HK-2 (cell line): ENCODE measurements around the gene SLC2A4.
"Not testable (repeated sequence)": the region's sequence is repeated elsewhere in the genome, so short reads cannot be mapped to it uniquely, and the experiment has no call there.

Source experiments
- DNase-seq: peaks from one replicate; pipeline ENCODE4 v3.0.0-alpha.2; 2018; ENCODE audit not compliant: unreplicated experiment

The SLC2A4 gene

DNA sequence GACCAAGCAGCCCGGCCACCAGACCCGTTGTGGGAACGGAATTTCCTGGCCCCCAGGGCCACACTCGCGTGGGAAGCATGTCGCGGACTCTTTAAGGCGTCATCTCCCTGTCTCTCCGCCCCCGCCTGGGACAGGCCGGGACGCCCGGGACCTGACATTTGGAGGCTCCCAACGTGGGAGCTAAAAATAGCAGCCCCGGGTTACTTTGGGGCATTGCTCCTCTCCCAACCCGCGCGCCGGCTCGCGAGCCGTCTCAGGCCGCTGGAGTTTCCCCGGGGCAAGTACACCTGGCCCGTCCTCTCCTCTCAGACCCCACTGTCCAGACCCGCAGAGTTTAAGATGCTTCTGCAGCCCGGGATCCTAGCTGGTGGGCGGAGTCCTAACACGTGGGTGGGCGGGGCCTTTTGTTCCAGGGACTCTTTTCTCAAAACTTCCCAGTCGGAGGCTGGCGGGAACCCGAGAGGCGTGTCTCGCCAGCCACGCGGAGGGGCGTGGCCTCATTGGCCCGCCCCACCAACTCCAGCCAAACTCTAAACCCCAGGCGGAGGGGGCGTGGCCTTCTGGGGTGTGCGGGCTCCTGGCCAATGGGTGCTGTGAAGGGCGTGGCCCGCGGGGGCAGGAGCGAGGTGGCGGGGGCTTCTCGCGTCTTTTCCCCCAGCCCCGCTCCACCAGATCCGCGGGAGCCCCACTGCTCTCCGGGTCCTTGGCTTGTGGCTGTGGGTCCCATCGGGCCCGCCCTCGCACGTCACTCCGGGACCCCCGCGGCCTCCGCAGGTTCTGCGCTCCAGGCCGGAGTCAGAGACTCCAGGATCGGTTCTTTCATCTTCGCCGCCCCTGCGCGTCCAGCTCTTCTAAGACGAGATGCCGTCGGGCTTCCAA is at the start of gene SLC2A4:
TSS of gene SLC2A4 (plus strand) at position 645 of the 879 bp plus-strand sequence. CDS start at position 862, 217 bp downstream.
- peak; percentile 91 for DNase-seq

DNA sequence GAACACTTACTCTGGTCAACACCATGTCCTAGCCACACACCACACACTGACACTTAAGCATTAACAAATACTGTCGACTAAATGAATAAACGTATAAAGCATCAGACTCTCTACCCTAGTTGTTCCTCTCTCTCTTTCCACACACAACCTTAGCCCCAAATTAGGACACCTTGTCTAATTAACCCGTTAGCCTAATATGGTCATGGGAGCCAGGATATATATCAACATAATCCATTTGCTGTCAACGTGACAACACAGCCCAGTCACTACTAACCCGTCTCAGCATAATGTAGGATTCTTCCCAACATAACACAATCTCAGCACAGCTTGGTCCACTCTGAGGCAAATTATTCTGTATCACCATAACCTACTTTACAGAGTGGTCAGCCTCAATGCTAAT is 49.4 kb upstream of the SLC2A4 start:
- DNase-seq: no peak

DNA sequence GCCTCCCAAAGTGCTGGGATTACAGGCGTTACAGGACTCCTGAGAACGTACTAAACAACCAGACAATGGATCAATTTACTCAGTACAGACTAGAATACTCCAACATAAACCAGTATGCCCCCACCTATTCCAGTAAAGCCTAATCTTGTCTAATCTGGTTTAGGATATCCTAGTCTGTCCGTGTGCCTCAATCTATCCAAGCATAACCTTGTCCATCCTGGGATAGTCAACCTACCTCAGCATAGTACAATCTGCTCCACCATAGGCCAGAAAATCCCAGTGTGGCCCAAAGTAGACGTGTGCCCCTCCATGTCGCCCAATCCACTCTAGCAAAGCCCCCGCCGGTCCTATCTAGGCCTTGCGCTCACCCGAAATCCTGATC is 47.8 kb upstream of the SLC2A4 start:
- no peak for DNase-seq

DNA sequence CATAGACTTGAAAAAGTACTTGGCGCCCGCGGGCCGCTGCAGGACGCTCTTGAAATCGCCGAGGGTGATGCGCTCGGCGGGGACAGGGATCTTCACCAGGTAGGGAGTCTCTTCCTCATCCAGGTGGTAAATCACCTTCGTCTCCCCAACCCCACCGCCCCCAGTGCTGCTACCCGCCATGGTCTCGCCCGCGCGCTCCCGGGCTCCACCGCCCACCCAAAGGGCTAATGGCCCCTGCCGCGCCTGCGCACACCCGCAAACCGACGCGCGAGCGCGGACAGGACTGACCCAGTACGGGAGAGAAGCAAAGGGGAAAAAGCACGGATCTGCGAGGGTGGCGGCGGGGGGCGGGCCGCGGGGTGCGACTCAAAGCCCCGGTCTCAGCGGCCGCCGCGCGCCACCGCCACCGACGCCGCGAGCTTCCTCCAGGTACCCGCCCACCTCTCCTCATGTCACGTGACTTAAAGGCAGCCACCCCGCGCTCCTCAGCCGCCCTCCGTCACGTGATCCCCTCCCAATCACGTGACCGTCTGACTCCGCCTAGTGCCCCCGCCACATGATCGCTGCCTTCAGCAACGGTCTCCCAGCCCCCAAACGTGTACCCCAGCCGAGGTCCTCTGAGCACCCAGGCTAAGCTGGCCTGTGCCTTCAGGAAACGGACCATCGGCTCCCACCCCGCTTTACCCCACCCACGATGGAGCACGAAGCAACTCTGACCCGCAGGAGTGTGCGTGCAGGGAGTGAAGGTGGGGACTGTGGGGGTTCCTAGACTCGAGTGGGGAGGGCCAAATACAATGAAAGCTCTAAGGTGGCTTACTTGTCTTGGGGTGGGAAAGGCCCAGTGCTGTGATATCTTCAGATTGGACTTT is 47.2 kb upstream of the SLC2A4 start, which contains the start of gene DVL2:
TSS of gene DVL2 (minus strand) at position 435 of the 869 bp plus-strand sequence. CDS start at position 180, 255 bp downstream.
- peak; percentile 96 for DNase-seq

DNA sequence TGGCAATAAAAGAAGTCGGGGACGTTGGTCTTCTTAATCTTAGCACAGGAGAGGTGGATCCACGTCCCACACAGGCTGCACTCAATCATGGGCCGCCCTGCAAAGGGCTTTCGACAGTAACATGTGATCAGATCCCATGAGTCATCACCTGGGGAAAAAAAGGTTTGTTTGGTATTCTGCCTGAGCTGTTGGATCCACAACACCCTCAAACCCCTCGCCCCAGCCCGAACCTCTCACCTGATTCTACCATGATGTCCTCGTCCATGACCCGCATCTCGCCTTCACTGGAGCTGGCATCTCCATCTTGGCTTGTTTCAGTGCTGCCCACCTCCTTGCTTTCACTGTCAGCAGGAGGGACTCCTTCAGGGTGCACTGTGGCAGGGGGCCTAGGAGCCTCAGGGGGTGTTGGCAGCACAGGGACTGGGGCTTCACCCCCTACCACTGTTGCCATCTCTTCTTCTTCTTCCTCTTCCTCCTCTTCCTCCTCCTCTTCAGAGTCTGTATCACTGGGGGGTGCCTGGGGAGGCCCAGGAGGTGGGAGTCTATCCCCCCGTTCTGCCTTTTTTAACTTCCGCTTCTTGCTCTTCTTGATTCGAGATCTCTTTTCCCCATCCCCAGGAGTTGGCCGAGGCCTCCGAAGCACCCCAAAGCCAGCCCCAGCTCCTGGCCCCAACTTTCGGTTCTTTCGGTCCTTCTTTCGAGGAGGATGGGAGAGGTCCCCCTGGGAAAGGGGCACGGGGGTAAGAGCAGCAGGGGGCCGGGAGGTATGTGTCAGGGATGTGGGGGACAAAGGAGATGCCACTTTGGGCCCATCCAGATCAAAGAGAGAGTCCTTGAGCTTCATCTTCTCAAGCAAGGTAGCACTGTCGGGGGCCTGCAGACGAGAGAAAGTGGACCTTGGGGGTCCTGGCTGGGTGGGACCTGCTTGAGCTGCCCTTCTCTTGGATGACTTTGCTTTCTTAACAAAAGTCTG is 45.5 kb upstream of the SLC2A4 start:
- DNase-seq: no peak

DNA sequence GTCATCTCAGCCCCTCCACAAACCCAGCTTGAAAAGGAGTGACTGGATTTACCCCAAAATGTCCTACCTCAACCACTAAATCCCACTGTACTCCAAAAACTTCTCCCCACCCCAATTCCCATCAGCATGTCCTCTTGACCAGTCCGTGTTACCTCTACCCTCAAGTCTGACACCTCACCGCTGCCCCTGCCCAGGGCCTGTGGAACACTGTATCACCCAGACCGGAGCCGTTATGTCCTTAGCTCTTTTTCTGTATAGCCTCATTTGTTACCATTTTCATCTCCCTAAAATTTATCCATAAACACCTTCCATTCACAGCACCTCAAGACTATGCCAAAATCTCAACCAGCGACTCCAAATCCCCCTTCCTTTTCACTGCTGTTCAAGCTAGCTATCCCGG is 44.7 kb upstream of the SLC2A4 start:
- no peak for DNase-seq

DNA sequence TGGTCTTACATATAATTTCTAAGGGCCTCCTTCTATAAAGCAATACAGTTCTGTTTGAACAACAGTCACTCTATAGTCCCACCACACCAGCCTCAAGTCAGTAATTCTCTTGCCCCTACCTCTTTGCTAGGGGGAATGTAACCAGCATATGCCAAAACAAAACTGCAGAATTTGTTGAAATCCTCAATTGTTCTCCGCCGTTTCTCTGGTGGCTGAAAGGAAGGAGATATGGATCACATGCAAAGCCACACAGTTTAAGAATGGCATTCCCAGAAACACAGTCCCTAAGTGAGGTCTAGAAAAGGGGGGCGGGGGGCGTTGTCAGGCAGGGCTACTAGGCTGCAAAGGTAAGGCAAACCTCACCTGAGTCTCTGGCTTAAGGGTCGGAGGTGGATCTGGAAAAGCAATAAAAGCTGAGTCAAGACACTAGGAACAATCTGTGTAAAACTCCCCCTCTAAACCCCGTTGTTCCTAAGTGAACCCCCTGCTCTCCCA is 44.2 kb upstream of the SLC2A4 start:
- DNase-seq: no peak

DNA sequence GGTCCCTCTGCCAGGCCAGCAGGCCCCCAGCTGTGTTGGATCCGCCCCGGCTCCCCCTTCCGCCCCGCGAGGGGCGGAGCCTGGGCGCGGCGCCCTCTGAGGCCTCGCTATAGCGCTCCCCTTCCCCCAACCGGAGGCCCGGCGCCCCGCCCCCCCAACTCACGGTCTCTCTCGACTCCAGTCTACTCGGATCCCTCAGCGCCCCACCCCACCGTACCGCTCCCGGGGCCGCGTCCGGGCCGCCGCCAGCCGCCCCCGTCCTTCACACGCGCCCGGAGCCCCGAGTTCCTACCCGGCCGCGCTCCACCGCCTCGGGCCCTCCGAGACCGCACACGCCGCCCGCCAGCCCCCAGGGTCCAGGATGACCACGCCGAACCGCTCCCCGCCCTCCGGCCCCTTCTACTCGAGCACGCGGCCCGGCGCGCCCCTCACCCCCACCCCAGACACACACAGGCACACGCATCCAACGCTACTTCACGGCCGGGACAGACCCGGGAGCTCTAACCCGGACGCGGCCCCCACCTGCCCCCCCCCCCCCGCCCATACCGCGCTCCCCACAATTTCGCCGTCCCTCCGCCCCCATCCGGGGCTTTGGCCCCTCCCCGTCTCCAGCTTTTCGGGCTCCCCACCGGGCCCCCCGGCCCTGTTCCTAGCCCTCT is 43.6 kb upstream of the SLC2A4 start:
- peak; percentile 77 for DNase-seq

DNA sequence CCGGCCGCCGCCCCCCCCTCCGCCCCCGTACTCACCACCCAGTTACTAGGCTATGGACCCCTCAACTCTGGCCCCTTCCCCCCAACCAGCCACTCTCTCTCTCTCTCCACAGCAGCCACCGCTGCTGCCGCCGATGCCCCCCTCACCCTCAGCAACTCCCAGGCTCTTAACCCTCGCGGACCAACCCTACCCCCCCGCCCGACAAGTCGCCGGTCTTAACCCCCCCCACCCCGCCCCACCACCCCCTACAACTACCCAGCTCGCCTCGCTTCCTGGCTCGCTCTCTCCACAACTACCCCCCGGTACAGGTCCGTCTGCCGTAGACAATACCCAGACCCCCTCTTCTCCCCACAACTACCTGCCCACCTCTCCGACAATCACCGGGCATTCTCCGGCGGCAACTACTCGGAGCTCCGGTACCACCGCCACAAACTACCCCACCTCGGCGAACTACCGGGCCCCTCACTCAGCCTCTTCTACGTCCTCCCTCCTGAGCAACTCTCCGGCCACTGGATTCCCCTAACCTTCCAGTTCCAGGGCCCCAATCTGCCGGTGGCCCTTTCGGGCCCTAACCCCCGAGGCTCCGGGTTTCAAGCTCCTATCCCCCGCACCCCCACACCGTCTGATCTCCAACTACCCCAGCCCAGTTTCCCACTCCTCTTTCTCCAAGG is 43.0 kb upstream of the SLC2A4 start:
- peak; percentile 53 for DNase-seq

DNA sequence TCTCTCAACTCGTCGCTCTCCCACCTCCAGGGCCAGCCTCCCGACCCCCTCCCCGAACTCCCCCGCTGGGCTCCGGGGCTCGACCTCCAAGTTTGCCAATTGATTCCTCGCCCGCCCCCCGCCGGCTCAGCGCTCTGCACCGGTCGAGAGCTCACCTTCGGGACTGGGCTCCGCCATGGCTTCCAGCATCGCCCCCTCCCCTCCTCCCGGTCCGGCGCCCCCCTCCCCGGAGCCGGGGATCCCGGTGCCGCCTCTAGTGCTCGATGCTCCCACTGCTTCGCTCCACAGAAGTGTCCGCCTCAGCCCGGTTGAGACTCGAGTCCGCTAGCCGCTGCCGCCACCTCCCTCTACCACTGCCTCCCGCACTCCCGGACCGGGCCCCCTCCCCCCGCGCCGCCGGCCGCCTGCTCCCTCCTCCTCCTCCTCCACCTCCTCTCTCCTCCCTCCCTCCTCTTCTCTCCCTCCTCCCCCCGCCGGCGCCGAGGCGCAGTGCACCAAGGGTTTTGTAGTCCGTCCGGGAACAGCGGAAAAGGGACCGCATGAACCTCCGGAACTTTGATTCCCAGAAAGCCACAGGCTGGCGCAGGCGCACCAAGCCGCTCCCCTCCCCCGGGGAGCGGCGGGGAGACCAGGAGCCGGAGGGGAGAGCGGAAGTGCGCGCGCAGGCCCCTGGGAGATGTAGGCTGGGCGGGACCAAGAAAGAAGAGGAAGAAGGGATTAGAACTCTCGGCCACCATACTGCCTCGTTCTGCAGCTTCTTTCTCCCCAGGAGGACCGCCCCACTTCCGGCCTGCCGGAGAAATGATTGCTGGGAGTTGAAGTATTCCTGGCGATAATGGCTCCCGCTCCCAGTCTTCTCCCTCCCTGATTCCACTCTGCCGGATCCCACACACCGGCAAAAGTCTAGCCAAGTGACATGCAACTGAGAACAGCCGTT is 42.2 kb upstream of the SLC2A4 start, which contains the start of gene PHF23:
TSS of gene PHF23 (minus strand) at position 367 of the 937 bp plus-strand sequence. CDS start at position 189, 178 bp downstream.
- peak; percentile 99 for DNase-seq

DNA sequence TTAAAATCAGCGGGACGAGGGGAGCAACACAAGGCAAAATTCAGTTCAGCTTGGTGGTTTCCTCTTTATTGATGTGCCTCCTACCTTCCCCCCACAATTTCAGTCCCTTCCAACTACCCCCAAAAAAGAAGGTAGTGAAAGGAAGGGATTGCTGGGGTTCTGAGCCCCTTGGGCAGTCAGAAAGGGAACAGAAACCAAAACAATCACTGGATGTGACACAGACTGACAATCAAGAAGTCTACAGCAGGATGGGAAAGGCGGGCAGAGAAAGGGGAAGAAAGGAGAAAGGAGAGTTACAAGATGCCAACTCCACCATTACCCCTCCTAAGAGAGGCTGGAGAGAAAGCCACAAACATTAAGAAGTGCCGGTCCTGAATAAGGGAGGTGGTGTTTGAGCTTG is 41.1 kb upstream of the SLC2A4 start:
- DNase-seq: no peak

DNA sequence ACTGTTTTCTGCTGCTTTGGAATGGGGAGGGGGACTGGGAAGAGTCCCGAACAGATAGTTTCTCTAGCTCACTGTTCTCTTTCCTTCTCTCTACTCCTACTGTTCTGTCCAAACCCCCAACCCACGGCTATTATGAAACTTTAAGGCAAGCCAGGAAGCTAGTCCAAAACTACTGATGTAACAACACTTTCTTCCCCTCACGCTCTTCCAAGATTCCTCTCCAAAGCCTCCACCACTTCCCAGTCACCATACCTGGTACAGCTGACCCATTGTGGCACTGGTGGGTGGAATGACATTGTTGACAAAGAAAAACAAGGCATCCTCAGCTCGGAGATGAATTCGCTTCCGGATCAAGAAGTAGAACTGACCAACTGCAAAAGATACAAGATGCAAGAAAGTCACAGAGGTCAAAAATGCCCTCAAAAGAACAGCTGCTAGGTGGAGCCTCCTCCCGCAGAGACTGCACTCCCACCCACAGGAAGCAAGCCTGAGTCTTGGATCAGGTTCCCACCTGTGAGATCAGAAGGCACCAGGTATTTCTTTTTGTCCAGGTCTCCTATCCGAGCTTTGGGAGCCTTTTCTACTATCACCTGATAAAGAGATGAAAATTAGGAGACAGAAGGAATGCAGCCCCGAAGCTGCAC is 40.3 kb upstream of the SLC2A4 start:
- DNase-seq: no peak

DNA sequence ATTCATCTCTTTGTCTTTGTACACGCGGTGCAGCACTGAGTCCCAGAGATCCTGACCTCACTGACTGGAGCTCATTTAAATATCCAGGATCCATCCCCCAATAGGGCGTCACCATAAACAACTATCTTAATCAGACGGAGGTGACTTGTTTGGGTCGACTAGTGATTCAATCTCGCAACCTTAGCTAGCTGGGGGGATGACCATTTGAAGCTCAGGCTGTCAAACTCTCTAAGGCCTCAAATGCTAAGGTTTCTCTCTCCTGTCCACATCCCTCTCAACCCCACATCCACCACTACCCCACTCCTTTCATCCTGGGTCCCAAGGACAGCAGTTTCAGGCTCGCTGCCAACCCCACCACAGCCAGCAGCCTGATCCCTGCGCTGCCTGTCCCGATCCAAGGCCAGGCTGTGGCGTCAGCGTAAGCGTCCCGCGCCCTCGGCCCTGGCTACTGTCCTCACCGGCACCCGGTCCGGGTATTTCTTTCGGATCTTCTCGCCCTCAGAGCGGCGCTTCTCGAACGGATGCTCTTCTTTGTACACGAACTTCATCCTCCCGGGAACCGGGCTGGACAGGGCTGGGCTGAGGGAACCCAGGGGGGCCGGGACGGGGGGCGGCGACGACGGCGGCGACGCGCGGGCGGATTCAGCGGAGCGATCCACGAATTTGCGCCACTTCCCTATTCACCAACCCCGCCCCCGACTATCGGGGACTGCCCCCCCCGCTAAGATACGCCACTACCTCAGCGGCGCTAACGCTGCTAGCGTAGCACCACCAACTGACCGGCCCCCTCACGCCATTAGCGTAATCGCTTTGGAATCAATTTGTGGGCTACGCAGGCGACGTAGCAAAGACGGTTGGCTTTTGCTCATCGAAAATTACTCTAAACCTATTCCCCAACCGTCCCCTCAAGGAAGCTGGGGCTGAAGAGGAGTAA is 39.5 kb upstream of the SLC2A4 start, which contains the start of gene GABARAP:
TSS of gene GABARAP (minus strand) at position 667 of the 934 bp plus-strand sequence. CDS start at position 548, 119 bp downstream.
- DNase-seq: peak; percentile 92

DNA sequence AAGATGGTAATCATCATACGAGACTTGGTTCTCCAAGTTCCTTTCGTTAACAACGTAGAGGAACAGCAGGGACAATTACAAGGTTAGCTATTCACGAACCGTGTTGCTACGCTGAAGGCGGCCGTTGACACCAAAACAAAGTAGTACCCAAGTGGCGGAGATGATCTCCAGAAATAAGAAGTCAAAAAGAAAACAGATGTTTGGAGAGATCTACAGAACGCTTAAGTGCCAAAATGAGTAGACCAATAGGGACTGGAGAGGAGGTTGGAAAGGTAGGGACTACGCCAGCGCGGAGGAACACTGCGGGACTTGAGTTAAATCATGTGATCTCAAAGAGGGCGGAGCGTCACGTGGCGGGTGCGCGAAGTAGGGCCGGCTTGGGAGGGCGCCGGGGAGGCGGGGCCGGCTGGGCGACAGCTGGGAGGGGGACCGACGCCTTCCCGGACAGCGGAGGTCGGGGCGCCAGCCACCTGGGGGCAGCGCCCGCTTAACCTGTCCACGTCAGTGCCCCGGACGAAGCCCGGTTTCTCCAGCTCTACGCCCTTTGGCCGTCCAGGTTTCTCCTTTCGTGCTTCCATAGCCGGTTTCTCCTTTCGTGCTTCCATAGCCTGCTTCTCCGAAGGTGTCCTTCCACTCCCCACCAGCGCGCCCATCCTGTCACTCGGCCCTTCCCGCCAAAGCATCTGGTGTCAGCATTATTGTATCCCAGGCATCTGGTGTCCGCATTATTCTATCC is 38.6 kb upstream of the SLC2A4 start:
- peak; percentile 91 for DNase-seq

DNA sequence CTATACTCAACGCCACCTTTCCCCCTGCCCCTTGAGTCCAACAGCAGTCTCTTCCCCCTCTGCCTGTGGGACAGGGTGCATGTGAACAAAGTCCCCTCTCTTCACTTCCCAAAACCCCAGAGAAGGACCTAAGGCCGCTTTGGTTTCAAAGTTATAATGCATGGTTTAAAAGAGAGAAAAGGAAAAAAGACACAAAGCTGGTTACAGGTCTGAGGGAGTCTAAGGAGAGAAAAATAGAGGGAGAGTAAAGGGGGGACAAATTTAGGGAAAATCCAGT is 38.1 kb upstream of the SLC2A4 start:
- DNase-seq: no peak

DNA sequence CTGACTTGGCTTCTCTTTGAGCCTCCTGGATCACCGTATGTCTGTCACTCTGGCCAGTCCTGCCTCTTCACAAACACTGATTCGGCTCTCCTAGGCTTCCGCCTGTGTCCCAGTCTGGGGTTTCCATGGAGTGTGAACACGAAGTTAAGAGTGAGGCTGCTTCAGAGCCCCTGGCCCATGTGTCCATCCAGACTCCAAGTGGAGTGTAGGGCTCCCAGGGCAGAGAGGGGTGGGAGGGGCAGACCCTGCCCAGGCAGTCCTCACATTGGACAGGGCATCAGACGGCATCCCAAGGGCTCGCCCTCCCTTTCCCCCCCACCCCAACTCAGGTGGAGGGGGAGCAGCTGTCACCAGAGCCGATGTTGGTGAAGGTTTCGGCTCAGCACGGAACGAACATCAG is 37.7 kb upstream of the SLC2A4 start:
- not testable (repeated sequence) for DNase-seq

DNA sequence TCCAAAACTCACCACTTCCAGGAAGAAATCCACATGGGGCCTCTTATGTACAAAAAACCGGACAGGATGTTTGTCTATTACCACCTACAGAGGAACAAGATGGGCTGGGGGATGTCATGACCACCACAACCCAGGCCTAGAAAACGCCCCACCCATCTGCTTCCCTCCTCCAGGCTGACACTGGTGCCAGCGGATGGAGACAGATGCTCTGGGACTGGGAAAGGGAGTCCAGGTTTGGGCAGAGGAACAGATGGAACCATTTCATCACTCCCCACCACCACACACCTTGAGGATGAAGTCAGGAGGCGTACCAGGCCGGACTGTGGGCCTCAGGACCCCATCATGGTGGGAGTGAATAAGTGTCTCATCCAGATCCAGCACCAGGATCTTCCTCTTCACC is 34.7 kb upstream of the SLC2A4 start:
- DNase-seq: no peak
